ENCODE results near the gene PHF20.

GRCh38 chr20:35876033-35876320 lies 104.2 kb downstream of the PHF20 start:
- TF ChIP-seq CTCF (IDR thresholded peaks at IDR 0.05), result no peak
- TF ChIP-seq POLR2A (IDR thresholded peaks at IDR 0.05), result no peak
